Trophoblast cell (in vitro differentiated cells and primary cell): Measurements from ENCODE around the gene NLGN3.

ENCODE experiments used
- DNase-seq, 2 donors: peaks; one replicate each; pipeline ENCODE4 v3.0.0-alpha.2; 2016
- H2AFZ ChIP-seq: 2 replicates; pipeline ENCODE4 v1.6.1; 2013; ENCODE audit warnings: low read length, moderate library complexity, mild to moderate bottlenecking; ENCODE audit not compliant: insufficient read depth, poor library complexity
- H2AK5ac ChIP-seq: 2 replicates; pipeline ENCODE4 v1.6.1; 2013; ENCODE audit warnings: mild to moderate bottlenecking, low read length
- H2BK120ac ChIP-seq: 2 replicates; pipeline ENCODE4 v1.6.1; 2013; ENCODE audit warnings: low read length, mild to moderate bottlenecking, moderate library complexity; ENCODE audit not compliant: insufficient read depth, poor library complexity
- H2BK12ac ChIP-seq: 2 replicates; pipeline ENCODE4 v1.6.1; 2013; ENCODE audit warnings: mild to moderate bottlenecking, low read length, moderate library complexity
- H2BK5ac ChIP-seq: 2 replicates; pipeline ENCODE4 v1.6.1; 2013; ENCODE audit warnings: low read length, low read depth, moderate library complexity, mild to moderate bottlenecking; ENCODE audit not compliant: poor library complexity
- H3K14ac ChIP-seq: 2 replicates; pipeline ENCODE4 v1.6.1; 2013; ENCODE audit warnings: mild to moderate bottlenecking, low read length
- H3K18ac ChIP-seq: 2 replicates; pipeline ENCODE4 v1.6.1; 2013; ENCODE audit warnings: mild to moderate bottlenecking, low read length
- H3K23ac ChIP-seq: 2 replicates; pipeline ENCODE4 v1.6.1; 2013; ENCODE audit warnings: low read length
- H3K27ac ChIP-seq: 2 replicates; pipeline ENCODE4 v1.5.1; 2013; ENCODE audit warnings: low read depth, mild to moderate bottlenecking, inconsistent platforms, low read length, moderate library complexity
- H3K27me3 ChIP-seq: 2 replicates; pipeline ENCODE4 v1.6.1; 2013; ENCODE audit warnings: inconsistent platforms, mild to moderate bottlenecking, low read length, moderate library complexity; ENCODE audit not compliant: insufficient read depth
- H3K36me3 ChIP-seq, 2 experiments: 1 replicate in 1 of 2; 2 replicates in 1 of 2; pipeline ENCODE4 v1.6.1; 2013; ENCODE audit warnings: low read length in 2 of 2, mild to moderate bottlenecking in 2 of 2, moderate library complexity in 1 of 2; ENCODE audit not compliant: insufficient read depth in 2 of 2, control insufficient read depth in 1 of 2
- H3K4ac ChIP-seq: 2 replicates; pipeline ENCODE4 v1.6.1; 2013; ENCODE audit warnings: low read depth, mild to moderate bottlenecking, low read length, moderate library complexity
- H3K4me1 ChIP-seq, 2 experiments: 1 replicate in 1 of 2; 2 replicates in 1 of 2; pipeline ENCODE4 v1.6.1; 2013; ENCODE audit warnings: low read length in 2 of 2, mild to moderate bottlenecking in 2 of 2, moderate library complexity in 1 of 2; ENCODE audit not compliant: insufficient read depth in 2 of 2, control insufficient read depth in 1 of 2
- H3K4me2 ChIP-seq: 2 replicates; pipeline ENCODE4 v1.6.1; 2013; ENCODE audit warnings: inconsistent platforms, mild to moderate bottlenecking, low read length, moderate library complexity
- H3K4me3 ChIP-seq: 2 replicates; pipeline ENCODE4 v1.5.1; 2013; ENCODE audit warnings: mild to moderate bottlenecking, low read depth, low read length, inconsistent platforms
- H3K79me1 ChIP-seq: one replicate; pipeline ENCODE4 v1.6.1; 2013; ENCODE audit warnings: low read length
- H3K79me2 ChIP-seq: 2 replicates; pipeline ENCODE4 v1.6.1; 2013; ENCODE audit warnings: low read length, mild to moderate bottlenecking; ENCODE audit not compliant: control insufficient read depth, insufficient read depth, poor library complexity
- H3K9ac ChIP-seq: 2 replicates; pipeline ENCODE4 v1.6.1; 2013; ENCODE audit warnings: mild to moderate bottlenecking, low read length
- H3K9me3 ChIP-seq: 2 replicates; pipeline ENCODE4 v1.6.1; 2013; ENCODE audit warnings: low read depth, mild to moderate bottlenecking, control low read depth, inconsistent platforms, low read length; ENCODE audit not compliant: insufficient read depth
- H4K12ac ChIP-seq: 2 replicates; pipeline ENCODE4 v1.6.1; 2013; ENCODE audit warnings: low read depth, mild to moderate bottlenecking, low read length, moderate library complexity
- H4K8ac ChIP-seq: 2 replicates; pipeline ENCODE4 v1.6.1; 2013; ENCODE audit warnings: low read depth, mild to moderate bottlenecking, low read length, moderate library complexity
- H4K91ac ChIP-seq: one replicate; pipeline ENCODE4 v1.6.1; 2013; ENCODE audit warnings: low read depth, mild to moderate bottlenecking, low read length, moderate library complexity
- WGBS: extraction: QIAGEN DNeasy Blood & Tissue Kit; methylation state at CpG from one replicate; pipeline ENCODE4 v1.1.7; 2013; ENCODE audit warnings: missing lambda C conversion rate; ENCODE audit not compliant: insufficient read length, insufficient coverage; ENCODE audit errors: extremely low coverage; 5-methylcytosine and 5-hydroxymethylcytosine counted together

The NLGN3 gene

GRCh38 chrX:71214152-71214551 lies 69.5 kb downstream of the NLGN3 start:
- Histone ChIP-seq H3K27ac (no peak overlapping the region), H3K36me3 (no peaks in the 10 kb centered on the region), H2AFZ (no peak overlapping the region), H4K91ac (no peak overlapping the region), H3K9ac (no peak overlapping the region), H3K14ac (no peak overlapping the region), H3K4ac (no peak overlapping the region), H3K79me1 (no peaks in the 10 kb centered on the region), H3K4me1 (no peaks in the 10 kb centered on the region), H3K27me3 (no peaks in the 10 kb centered on the region), H2BK5ac (no peak overlapping the region), H3K4me2 (no peak overlapping the region), H2BK120ac (no peak overlapping the region), H3K23ac (no peak overlapping the region), H2BK12ac (no peak overlapping the region), H3K4me3 (no peak overlapping the region), H3K9me3 (no peaks in the 10 kb centered on the region), H2AK5ac (no peak overlapping the region), H4K8ac (no peak overlapping the region), H3K18ac (no peak overlapping the region), H4K12ac (no peak overlapping the region), H3K79me2 (no peaks in the 10 kb centered on the region)
- no peak for DNase-seq
- no CpG with 5 or more reads among the region's 1 CpG for WGBS

GRCh38 chrX:71214604-71215337 lies 70.1 kb downstream of the NLGN3 start:
- no CpG with 5 or more reads among the region's 5 CpGs for WGBS
- no peaks in the 10 kb centered on the region for H3K27me3 ChIP-seq
- no peak overlapping the region for H2BK120ac ChIP-seq
- no peak overlapping the region for H4K12ac ChIP-seq
- no peak overlapping the region for H3K4ac ChIP-seq
- no peak overlapping the region for H4K8ac ChIP-seq
- H3K79me2 ChIP-seq, result no peaks in the 10 kb centered on the region
- no peaks in the 10 kb centered on the region for H3K4me1 ChIP-seq
- H3K4me3 ChIP-seq, result no peak overlapping the region
- no peak overlapping the region for H3K14ac ChIP-seq
- no peaks in the 10 kb centered on the region for H3K9me3 ChIP-seq
- H3K18ac ChIP-seq, result no peak overlapping the region
- no peak overlapping the region for H2BK12ac ChIP-seq
- DNase-seq, result no peak
- H2BK5ac ChIP-seq, result no peak overlapping the region
- no peak overlapping the region for H3K4me2 ChIP-seq
- no peaks in the 10 kb centered on the region for H3K79me1 ChIP-seq
- no peaks in the 10 kb centered on the region for H3K36me3 ChIP-seq
- no peak overlapping the region for H3K23ac ChIP-seq
- H3K27ac ChIP-seq, result no peak overlapping the region
- no peak overlapping the region for H4K91ac ChIP-seq
- no peak overlapping the region for H2AK5ac ChIP-seq
- no peak overlapping the region for H2AFZ ChIP-seq
- H3K9ac ChIP-seq, result no peak overlapping the region

GRCh38 chrX:71215338-71215912 lies 70.8 kb downstream of the NLGN3 start:
- H2BK120ac ChIP-seq, result no peak overlapping the region
- H2BK12ac ChIP-seq, result no peak overlapping the region
- H3K4ac ChIP-seq, result no peak overlapping the region
- no peaks in the 10 kb centered on the region for H3K4me1 ChIP-seq
- no peak overlapping the region for H3K14ac ChIP-seq
- H3K4me3 ChIP-seq, result no peak overlapping the region
- no peaks in the 10 kb centered on the region for H3K9me3 ChIP-seq
- H2BK5ac ChIP-seq, result no peak overlapping the region
- DNase-seq, result no peak
- WGBS, result no CpG with 5 or more reads among the region's 10 CpGs
- no peaks in the 10 kb centered on the region for H3K79me2 ChIP-seq
- no peak overlapping the region for H2AFZ ChIP-seq
- H3K23ac ChIP-seq, result no peak overlapping the region
- no peaks in the 10 kb centered on the region for H3K79me1 ChIP-seq
- no peak overlapping the region for H4K91ac ChIP-seq
- no peak overlapping the region for H3K18ac ChIP-seq
- no peak overlapping the region for H3K4me2 ChIP-seq
- no peak overlapping the region for H4K12ac ChIP-seq
- no peaks in the 10 kb centered on the region for H3K27me3 ChIP-seq
- H3K9ac ChIP-seq, result no peak overlapping the region
- no peak overlapping the region for H3K27ac ChIP-seq
- no peak overlapping the region for H4K8ac ChIP-seq
- H2AK5ac ChIP-seq, result no peak overlapping the region
- no peaks in the 10 kb centered on the region for H3K36me3 ChIP-seq

- H4K8ac ChIP-seq, result no peak overlapping the region
- no peaks in the 10 kb centered on the region for H3K36me3 ChIP-seq
- H3K14ac ChIP-seq, result no peak overlapping the region
- no peak overlapping the region for H2AK5ac ChIP-seq
- H4K12ac ChIP-seq, result no peak overlapping the region
- no peak overlapping the region for H3K27ac ChIP-seq
- WGBS, result no CpG with 5 or more reads among the region's 6 CpGs
- H3K4ac ChIP-seq, result no peak overlapping the region
- H2AFZ ChIP-seq, result no peak overlapping the region
- H3K23ac ChIP-seq, result no peak overlapping the region
- no peak overlapping the region for H2BK120ac ChIP-seq
- DNase-seq, result no peak
- H3K79me1 ChIP-seq, result no peaks in the 10 kb centered on the region
- H3K27me3 ChIP-seq, result no peaks in the 10 kb centered on the region
- H2BK12ac ChIP-seq, result no peak overlapping the region
- no peak overlapping the region for H3K18ac ChIP-seq
- H4K91ac ChIP-seq, result no peak overlapping the region
- no peaks in the 10 kb centered on the region for H3K4me1 ChIP-seq
- H2BK5ac ChIP-seq, result no peak overlapping the region
- H3K4me2 ChIP-seq, result no peak overlapping the region
- no peaks in the 10 kb centered on the region for H3K79me2 ChIP-seq
- no peaks in the 10 kb centered on the region for H3K9me3 ChIP-seq
- H3K4me3 ChIP-seq, result no peak overlapping the region
- H3K9ac ChIP-seq, result no peak overlapping the region
These were observed 71.8 kb downstream of the NLGN3 start for GRCh38 chrX:71216485-71216884.
